ENCODE data around the gene TEX35. TPM values are rescaled to one million over a fixed set of nuclear protein-coding genes. Genes with fewer than 3 reads are reported as not detected.

Gene TEX35
- polyA plus RNA-seq, 1 donor (not counting 4 experiments of a cell fraction or from before 2014, with no cell fraction given): 0.18 TPM

DNA sequence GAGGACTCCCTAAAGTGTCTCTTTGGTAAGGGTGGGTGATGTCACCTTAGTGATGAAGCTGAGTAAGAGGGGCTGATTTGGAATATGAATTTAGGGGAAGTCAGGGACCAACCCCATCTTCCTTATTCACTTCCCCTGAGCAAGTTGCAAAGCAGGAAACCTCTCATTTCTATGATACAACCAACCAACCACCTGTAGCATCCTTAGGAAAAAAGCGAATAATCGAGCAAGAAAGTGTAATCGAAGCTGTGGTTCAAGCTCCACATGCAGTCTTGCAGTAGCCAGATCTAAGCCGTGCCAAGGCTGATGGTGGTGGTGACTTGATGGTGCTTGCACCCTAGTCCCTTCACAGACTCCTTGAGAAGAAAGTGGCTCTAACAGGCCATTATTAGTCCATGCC is 3.2 kb downstream of the TEX35 start:
- Histone ChIP-seq H3K79me2 (ENCODE audit: control insufficient read depth, insufficient read depth, low read length) (no peaks in the 10 kb centered on the region), H3K36me3 (ENCODE audit: control insufficient read depth in 2 of 2, extremely low read depth in 1 of 2, insufficient read depth in 2 of 2, low read length in 2 of 2) (no peaks in the 10 kb centered on the region), H2AFZ (ENCODE audit: control insufficient read depth, low read length) (no peak overlapping the region), H3K4me1 (ENCODE audit: control insufficient read depth, extremely low read depth, insufficient read depth, low read length) (peaks cover 11% of the 10 kb centered on the region), H3K9me3 (ENCODE audit: control insufficient read depth, low read depth, low read length) (no peaks in the 10 kb centered on the region), H3K27me3 (ENCODE audit: control insufficient read depth, extremely low read depth, insufficient read depth, low read length) (no peaks in the 10 kb centered on the region), H3K27ac (ENCODE audit: control insufficient read depth, insufficient read depth, low read length) (no peak overlapping the region), H3K9me1 (ENCODE audit: control insufficient read depth, extremely low read depth, insufficient read depth, low read length) (no peaks in the 10 kb centered on the region), H3K4me3 (ENCODE audit: control insufficient read depth in 2 of 3, extremely low read depth in 1 of 3, insufficient read depth in 2 of 3, low read depth in 1 of 3, low read length in 3 of 3) (no peak overlapping the region), H3K9ac (ENCODE audit: control insufficient read depth, extremely low read depth, insufficient read depth, low read length) (no peak overlapping the region), H4K20me1 (ENCODE audit: control insufficient read depth, extremely low read depth, insufficient read depth, low read length) (no peaks in the 10 kb centered on the region), H3K4me2 (ENCODE audit: control insufficient read depth, extremely low read depth, insufficient read depth, low read depth, low read length) (no peak overlapping the region)
- DNase-seq (ENCODE audit: low read depth, low spot score): no peak
- no peak for FAIRE-seq
- TF ChIP-seq, protein P1, sequence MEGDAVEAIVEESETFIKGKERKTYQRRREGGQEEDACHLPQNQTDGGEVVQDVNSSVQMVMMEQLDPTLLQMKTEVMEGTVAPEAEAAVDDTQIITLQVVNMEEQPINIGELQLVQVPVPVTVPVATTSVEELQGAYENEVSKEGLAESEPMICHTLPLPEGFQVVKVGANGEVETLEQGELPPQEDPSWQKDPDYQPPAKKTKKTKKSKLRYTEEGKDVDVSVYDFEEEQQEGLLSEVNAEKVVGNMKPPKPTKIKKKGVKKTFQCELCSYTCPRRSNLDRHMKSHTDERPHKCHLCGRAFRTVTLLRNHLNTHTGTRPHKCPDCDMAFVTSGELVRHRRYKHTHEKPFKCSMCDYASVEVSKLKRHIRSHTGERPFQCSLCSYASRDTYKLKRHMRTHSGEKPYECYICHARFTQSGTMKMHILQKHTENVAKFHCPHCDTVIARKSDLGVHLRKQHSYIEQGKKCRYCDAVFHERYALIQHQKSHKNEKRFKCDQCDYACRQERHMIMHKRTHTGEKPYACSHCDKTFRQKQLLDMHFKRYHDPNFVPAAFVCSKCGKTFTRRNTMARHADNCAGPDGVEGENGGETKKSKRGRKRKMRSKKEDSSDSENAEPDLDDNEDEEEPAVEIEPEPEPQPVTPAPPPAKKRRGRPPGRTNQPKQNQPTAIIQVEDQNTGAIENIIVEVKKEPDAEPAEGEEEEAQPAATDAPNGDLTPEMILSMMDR (optimal IDR thresholded peaks at IDR 0.05 in 1 of 3, IDR thresholded peaks at IDR 0.05 in 1 of 3, conservative IDR thresholded peaks at IDR 0.05 in 1 of 3; ENCODE audit: extremely low read depth in 1 of 3, insufficient read depth in 2 of 3, low read length in 3 of 3): no peak
- no peak for TF ChIP-seq EZH2 (IDR thresholded peaks at IDR 0.05; ENCODE audit: low read length)
- dilution Hi-C loops (cut with MboI; ENCODE audit: extremely low pct_ligation_motif_present, low sequenced_read_pairs): no loop called here

DNA sequence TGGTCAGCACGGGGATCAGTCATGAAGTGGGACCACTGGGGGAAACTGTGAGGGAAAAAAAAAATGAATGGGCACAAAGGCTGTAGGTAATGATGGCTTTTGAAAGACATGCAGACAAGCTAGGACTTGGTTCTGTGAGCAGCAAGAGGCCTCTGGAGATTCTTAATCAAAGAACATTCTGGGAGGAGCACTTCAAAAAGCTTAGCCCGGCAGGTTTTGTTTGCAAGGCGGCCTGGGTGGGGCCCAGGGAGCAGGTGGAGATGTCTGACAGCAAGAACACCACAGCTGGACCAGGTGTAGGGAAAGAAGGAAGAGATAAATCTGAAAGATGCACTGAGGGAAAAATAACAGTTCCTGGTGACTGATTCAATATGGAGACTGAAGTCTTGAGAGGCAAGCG is 6.0 kb downstream of the TEX35 start:
- Histone ChIP-seq H3K79me2 (ENCODE audit: control insufficient read depth, insufficient read depth, low read length) (no peaks in the 10 kb centered on the region), H3K36me3 (ENCODE audit: control insufficient read depth in 2 of 2, extremely low read depth in 1 of 2, insufficient read depth in 2 of 2, low read length in 2 of 2) (no peaks in the 10 kb centered on the region), H3K4me2 (ENCODE audit: control insufficient read depth, extremely low read depth, insufficient read depth, low read depth, low read length) (no peak overlapping the region), H3K9me3 (ENCODE audit: control insufficient read depth, low read depth, low read length) (no peaks in the 10 kb centered on the region), H3K9ac (ENCODE audit: control insufficient read depth, extremely low read depth, insufficient read depth, low read length) (no peak overlapping the region), H3K27ac (ENCODE audit: control insufficient read depth, insufficient read depth, low read length) (no peak overlapping the region), H3K9me1 (ENCODE audit: control insufficient read depth, extremely low read depth, insufficient read depth, low read length) (no peaks in the 10 kb centered on the region), H3K27me3 (ENCODE audit: control insufficient read depth, extremely low read depth, insufficient read depth, low read length) (no peaks in the 10 kb centered on the region), H3K4me3 (ENCODE audit: control insufficient read depth in 2 of 3, extremely low read depth in 1 of 3, insufficient read depth in 2 of 3, low read depth in 1 of 3, low read length in 3 of 3) (no peak overlapping the region), H3K4me1 (ENCODE audit: control insufficient read depth, extremely low read depth, insufficient read depth, low read length) (peaks cover 4% of the 10 kb centered on the region), H2AFZ (ENCODE audit: control insufficient read depth, low read length) (no peak overlapping the region), H4K20me1 (ENCODE audit: control insufficient read depth, extremely low read depth, insufficient read depth, low read length) (no peaks in the 10 kb centered on the region)
- TF ChIP-seq EZH2 (IDR thresholded peaks at IDR 0.05; ENCODE audit: low read length): no peak
- TF ChIP-seq, protein P1 (optimal IDR thresholded peaks at IDR 0.05 in 1 of 3, IDR thresholded peaks at IDR 0.05 in 1 of 3, conservative IDR thresholded peaks at IDR 0.05 in 1 of 3; ENCODE audit: extremely low read depth in 1 of 3, insufficient read depth in 2 of 3, low read length in 3 of 3): no peak
- dilution Hi-C loops (cut with MboI; ENCODE audit: extremely low pct_ligation_motif_present, low sequenced_read_pairs): no loop called here
- DNase-seq (ENCODE audit: low read depth, low spot score): no peak
- FAIRE-seq: no peak
